Neuron (in vitro differentiated cells): ENCODE results near the gene TKT.
"Not testable (repeated sequence)": the region's sequence is repeated elsewhere in the genome, so short reads cannot be mapped to it uniquely, and the experiment has no call there.

Source experiments
- H2AFZ ChIP-seq: one replicate; pipeline ENCODE4 v1.6.1; 2013; ENCODE audit warnings: low read depth, mild to moderate bottlenecking, inconsistent platforms, low read length, moderate library complexity
- H3K27me3 ChIP-seq: one replicate; pipeline ENCODE4 v1.6.1; 2013; ENCODE audit warnings: low read length; ENCODE audit not compliant: insufficient read depth
- H3K36me3 ChIP-seq: one replicate; pipeline ENCODE4 v1.6.1; 2013; ENCODE audit warnings: low read length; ENCODE audit not compliant: insufficient read depth
- H3K4me1 ChIP-seq: one replicate; pipeline ENCODE4 v1.6.1; 2013; ENCODE audit warnings: low read length; ENCODE audit not compliant: insufficient read depth
- H3K4me3 ChIP-seq: 2 replicates; pipeline ENCODE4 v1.5.1; 2013; ENCODE audit warnings: mild to moderate bottlenecking, low read length, moderate library complexity
- H3K9me3 ChIP-seq: one replicate; pipeline ENCODE4 v1.6.1; 2013; ENCODE audit warnings: low read length

Gene TKT, protein sequence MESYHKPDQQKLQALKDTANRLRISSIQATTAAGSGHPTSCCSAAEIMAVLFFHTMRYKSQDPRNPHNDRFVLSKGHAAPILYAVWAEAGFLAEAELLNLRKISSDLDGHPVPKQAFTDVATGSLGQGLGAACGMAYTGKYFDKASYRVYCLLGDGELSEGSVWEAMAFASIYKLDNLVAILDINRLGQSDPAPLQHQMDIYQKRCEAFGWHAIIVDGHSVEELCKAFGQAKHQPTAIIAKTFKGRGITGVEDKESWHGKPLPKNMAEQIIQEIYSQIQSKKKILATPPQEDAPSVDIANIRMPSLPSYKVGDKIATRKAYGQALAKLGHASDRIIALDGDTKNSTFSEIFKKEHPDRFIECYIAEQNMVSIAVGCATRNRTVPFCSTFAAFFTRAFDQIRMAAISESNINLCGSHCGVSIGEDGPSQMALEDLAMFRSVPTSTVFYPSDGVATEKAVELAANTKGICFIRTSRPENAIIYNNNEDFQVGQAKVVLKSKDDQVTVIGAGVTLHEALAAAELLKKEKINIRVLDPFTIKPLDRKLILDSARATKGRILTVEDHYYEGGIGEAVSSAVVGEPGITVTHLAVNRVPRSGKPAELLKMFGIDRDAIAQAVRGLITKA

DNA sequence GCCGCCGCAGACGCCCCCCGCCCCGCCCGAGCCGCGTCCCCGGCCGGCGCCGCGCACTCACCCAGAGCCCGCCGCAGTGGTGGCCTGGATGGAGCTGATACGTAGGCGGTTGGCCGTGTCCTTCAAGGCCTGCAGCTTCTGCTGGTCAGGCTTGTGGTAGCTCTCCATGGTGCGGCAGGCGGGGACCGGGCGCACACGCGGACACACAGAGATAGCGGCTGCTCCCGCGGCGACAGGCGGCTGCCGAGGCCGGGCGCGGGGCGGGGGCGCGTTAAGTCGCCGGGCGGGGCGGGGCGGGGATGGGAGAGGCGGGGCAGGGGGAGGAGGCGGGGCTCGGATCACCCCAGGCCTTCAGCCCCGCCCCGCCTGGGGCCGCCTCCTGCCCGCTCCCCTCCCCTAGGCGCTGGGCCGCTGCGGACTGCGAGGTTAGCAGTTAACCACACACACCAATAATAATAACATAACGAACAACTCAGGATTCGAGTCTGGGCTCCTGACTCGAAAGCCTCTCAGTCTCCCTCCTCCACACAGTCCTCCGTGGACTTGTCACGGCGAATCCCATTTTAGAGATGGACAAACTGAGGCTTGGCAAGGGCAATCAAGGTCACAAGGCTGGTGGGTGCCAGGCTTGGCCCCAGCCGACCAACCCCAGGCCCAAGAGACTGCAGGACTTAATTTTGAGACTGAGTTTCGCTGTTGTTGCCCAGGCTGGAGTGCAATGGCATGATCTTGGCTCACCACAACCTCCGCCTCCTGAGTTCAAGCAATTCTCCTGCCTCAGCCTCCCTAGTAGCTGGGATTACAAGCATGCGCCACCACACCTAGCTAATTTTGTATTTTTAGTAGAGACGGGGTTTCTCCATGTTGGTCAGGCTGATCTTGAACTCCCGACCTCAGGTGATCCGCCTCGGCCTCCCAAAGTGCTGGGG is at the start of gene TKT:
TSS of gene TKT (minus strand) at position 248 of the 929 bp plus-strand sequence. CDS start at position 168, 80 bp downstream.
- H3K4me3 ChIP-seq: peak within 1 kb of the TSS; percentile 69
- peak within 1 kb of the TSS; percentile 76 for H2AFZ ChIP-seq
- H3K27me3 ChIP-seq: no peaks in the 10 kb centered on the region
- H3K9me3 ChIP-seq: no peaks in the 10 kb centered on the region
- peaks cover 30% of the 10 kb centered on the region for H3K4me1 ChIP-seq
- H3K36me3 ChIP-seq: no peaks in the 10 kb centered on the region

DNA sequence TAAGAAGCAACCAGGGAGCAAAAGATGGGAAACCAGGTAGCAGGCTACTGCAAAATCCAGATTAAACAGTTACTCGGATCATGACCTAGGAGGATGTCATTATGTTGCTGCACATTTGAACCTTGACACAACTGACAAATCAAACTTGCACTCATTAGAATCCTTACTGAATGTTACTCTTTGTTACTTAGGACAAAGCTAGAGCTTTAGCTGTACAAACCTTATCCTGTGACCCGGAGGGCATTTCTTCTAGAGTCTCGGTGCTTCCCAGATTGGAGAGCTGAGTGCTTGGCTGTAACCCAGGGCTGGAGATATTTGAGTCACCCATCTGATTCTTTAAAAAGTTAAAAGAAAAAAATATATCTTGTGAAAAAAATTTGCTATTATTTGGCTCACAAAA is 48.1 kb upstream of the TKT start:
- Histone ChIP-seq H3K4me3 (no peak overlapping the region), H3K36me3 (peaks cover 49% of the 10 kb centered on the region), H3K9me3 (no peaks in the 10 kb centered on the region), H2AFZ (no peak overlapping the region), H3K4me1 (no peaks in the 10 kb centered on the region), H3K27me3 (no peaks in the 10 kb centered on the region)

DNA sequence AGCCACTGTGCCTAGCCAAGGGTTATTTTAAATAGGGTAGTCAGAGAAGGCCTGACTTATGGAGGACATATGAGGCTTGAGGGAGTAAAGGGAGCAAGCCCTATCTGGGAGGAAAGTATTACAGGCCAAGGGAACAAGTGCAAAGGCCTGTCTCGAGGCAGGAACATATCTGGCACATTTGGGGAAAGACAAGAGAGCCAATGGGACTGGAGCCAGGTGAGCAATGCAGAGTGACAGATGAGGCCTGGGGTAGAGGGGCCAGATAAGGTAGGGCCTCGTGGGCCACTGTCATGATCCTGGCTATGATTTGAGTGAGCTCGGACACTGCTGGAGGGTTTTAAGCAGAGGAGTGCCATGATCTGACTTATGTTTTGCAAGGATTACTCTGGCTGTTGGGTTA is 47.7 kb upstream of the TKT start:
- Histone ChIP-seq H3K27me3 (no peaks in the 10 kb centered on the region), H3K36me3 (peaks cover 48% of the 10 kb centered on the region), H3K4me1 (no peaks in the 10 kb centered on the region), H2AFZ (no peak overlapping the region), H3K4me3 (no peak overlapping the region), H3K9me3 (no peaks in the 10 kb centered on the region)

DNA sequence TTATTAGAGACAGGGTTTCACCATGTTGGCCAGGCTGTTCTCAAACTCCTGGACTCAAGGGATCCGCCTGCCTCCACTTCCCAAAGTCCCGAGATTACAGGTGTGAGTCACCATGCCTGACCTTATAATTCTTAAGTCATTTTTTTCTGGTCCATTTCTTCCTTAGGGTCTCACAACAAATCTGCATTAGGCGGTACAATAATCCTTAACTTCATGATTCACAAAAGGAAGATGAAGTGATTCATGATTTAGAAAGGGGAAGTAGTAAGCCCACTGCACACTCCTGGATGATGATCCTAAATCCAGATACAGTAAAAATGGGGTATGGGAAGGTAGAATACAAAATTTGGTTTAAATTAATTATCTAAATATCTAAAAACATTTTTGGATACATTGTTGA is 45.0 kb upstream of the TKT start:
- no peak overlapping the region for H2AFZ ChIP-seq
- H3K4me3 ChIP-seq: no peak overlapping the region
- H3K27me3 ChIP-seq: no peaks in the 10 kb centered on the region
- H3K4me1 ChIP-seq: no peaks in the 10 kb centered on the region
- no peaks in the 10 kb centered on the region for H3K9me3 ChIP-seq
- H3K36me3 ChIP-seq: peaks cover 52% of the 10 kb centered on the region

DNA sequence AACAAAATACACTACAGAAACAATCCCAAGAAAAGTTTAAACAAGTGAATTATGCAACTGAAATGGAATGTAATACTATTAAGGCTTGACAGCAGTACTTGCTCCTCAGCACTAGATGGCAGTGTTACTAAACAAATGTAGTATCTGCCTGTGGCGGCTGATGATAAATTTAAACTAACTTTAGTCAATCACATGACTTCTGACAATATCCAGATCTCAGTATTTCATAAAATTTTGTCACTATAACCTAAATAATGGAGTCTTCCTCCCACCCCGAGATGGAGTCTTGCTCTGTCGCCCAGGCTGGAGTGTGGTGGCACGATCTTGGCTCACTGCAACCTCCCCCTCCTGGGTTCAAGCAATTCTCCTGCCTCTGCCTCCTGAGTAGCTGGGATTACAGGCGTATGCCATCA is 43.8 kb upstream of the TKT start:
- H3K36me3 ChIP-seq: peaks cover 46% of the 10 kb centered on the region
- H3K4me3 ChIP-seq, H3K4me1 ChIP-seq, H3K27me3 ChIP-seq, H3K9me3 ChIP-seq, H2AFZ ChIP-seq: not testable (repeated sequence)

DNA sequence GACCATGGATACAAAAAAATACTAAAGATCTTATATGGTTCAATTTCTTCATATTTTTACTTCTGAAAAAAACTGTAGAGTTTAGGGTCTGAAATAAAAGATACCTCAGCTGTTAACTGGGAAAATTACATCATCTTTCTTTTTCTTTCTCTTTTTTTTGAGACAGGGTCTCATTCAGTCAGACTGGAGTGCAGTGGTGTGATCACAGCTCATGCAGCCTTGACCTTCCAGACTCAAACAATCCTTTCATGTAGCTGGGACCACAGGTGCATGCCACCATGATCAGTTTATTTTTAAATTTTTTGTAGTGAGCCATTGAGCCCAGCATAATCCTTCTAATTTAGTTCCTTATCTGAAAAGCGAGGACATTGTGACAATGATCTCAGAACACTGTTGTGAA is 39.6 kb upstream of the TKT start:
- no peak overlapping the region for H2AFZ ChIP-seq
- H3K27me3 ChIP-seq: no peaks in the 10 kb centered on the region
- H3K36me3 ChIP-seq: peaks cover 42% of the 10 kb centered on the region
- H3K9me3 ChIP-seq: no peaks in the 10 kb centered on the region
- H3K4me3 ChIP-seq: no peak overlapping the region
- no peaks in the 10 kb centered on the region for H3K4me1 ChIP-seq

DNA sequence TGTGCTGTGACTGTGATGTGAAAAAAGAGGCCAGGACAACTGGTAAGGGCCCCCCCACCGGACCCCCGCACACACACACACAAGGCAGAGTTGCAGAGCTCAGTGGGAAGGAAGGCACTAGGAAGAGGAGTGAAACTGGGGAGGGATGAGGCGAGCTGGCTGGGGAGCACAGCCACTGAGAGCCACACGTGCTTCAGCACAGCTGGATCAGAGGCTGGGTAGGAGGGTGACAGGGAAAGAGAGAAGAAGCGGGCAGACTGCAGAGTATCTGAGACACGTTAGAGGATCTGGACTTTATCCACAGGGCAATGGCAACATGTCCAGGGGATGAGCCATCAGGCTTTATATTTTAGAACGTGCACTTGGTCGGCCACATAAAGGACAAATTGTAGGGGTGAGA is 38.0 kb upstream of the TKT start:
- Histone ChIP-seq H3K9me3 (no peaks in the 10 kb centered on the region), H3K4me1 (no peaks in the 10 kb centered on the region), H3K27me3 (no peaks in the 10 kb centered on the region), H2AFZ (no peak overlapping the region), H3K4me3 (no peak overlapping the region), H3K36me3 (peaks cover 40% of the 10 kb centered on the region)

DNA sequence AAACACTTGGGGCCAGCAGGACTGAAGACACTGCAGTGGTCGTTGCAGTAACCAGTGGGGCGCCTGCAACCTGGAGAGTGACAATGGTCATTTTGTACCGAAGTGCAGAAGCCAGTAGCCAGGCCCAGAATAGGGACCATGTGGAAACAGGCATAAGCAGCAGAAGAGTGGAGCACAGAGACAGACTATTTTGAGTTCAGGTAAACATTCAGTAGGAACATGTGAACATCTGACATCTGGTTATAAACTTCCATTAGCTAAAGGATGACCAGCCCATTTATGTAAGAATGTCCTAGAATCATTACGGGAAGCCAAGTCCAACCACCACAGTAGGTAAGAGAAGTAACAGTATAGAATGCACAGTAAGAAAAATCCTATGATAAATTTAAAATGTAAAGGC is 32.4 kb upstream of the TKT start:
- H3K36me3 ChIP-seq: peaks cover 56% of the 10 kb centered on the region
- no peaks in the 10 kb centered on the region for H3K9me3 ChIP-seq
- H3K4me3 ChIP-seq: no peak overlapping the region
- peaks cover 29% of the 10 kb centered on the region for H3K4me1 ChIP-seq
- no peak overlapping the region for H2AFZ ChIP-seq
- no peaks in the 10 kb centered on the region for H3K27me3 ChIP-seq

DNA sequence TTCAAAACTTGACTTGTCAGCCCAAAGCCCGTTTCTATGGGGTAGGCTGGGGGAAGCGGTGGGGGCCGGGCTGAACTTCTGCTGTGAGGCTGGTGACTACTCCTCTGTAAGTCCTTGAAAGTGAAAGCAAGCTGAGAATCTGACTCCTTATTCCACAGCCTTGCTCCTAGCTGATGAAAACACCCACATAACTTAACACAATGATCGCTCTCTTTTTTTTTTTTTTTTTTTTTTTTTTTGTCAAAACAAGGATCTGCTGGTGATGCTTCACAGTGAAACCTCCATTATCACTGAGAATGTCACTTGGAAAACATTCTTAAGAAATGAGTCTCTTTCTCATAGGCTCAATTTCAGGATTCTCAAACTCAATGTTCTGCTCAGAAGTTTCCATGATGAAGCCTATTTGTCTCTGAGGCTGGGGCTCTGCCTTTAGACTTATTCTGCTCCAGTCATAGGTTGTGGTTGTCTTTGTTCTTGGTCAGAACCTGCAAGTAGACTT is 31.4 kb upstream of the TKT start:
- H3K9me3 ChIP-seq: no peaks in the 10 kb centered on the region
- H2AFZ ChIP-seq: no peak overlapping the region
- no peak overlapping the region for H3K4me3 ChIP-seq
- no peaks in the 10 kb centered on the region for H3K27me3 ChIP-seq
- peaks cover 52% of the 10 kb centered on the region for H3K36me3 ChIP-seq
- H3K4me1 ChIP-seq: peaks cover 29% of the 10 kb centered on the region

DNA sequence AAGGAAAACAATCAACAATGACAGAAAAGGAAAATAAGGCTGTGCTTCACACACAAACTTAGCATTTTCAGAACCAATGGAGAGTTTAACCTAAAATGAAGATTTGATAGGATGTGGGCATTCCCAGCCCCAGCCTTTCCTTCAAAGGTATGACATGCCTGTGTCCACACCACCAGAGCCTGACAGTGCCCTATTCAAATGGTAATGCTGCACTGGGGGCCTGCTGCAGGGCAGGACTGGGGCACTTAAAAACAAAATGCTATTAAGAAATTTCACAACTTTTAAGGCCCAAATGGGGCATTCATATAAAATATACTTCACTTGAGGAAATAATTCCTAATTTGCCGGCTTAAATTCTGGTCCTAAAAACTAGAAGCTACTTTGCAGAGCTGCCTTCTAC is 30.9 kb upstream of the TKT start:
- Histone ChIP-seq H3K27me3 (no peaks in the 10 kb centered on the region), H2AFZ (no peak overlapping the region), H3K4me3 (no peak overlapping the region), H3K4me1 (peaks cover 29% of the 10 kb centered on the region), H3K9me3 (no peaks in the 10 kb centered on the region), H3K36me3 (peaks cover 48% of the 10 kb centered on the region)

DNA sequence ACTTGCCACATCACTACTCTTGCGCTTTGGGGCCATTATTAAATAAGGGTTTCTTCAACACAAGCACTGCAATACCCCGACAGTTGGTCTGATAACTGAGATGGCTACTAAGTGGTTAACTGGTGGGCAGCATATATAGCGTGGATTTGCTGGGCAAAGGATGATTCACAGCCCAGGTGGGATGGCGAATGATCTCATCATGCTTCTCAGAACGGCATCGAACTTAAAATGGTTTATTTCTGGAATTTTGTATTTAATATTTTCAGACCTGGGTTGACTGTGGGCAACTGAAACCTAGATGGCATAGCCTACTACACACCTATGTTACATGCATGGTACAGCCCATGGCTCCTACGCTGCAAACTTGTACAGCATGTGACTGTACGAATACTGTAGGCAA is 26.8 kb upstream of the TKT start:
- Histone ChIP-seq H2AFZ (no peak overlapping the region), H3K36me3 (peaks cover 30% of the 10 kb centered on the region), H3K4me1 (peaks cover 21% of the 10 kb centered on the region), H3K27me3 (no peaks in the 10 kb centered on the region), H3K4me3 (no peak overlapping the region), H3K9me3 (no peaks in the 10 kb centered on the region)

DNA sequence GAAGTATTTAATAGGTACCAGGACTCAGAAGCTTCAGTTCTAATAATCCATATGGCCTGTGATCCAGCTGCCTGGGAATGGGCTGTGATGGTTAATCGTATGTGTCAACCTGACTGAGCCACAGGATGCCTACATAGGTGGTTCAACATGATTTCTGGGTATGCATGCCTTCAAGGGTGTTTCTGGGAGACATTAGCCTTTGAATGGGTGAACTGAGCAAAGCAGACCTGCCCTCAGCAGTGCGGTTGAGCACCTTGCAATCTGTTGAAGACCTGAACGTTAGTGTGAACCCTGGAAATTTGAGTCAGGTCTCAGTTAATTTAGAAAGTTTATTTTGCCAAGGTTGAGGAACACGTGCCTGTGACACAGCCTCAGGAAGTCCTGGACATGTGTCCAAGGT is 22.8 kb upstream of the TKT start:
- H3K4me3 ChIP-seq: no peak overlapping the region
- no peaks in the 10 kb centered on the region for H3K4me1 ChIP-seq
- no peaks in the 10 kb centered on the region for H3K27me3 ChIP-seq
- H2AFZ ChIP-seq: no peak overlapping the region
- H3K9me3 ChIP-seq: no peaks in the 10 kb centered on the region
- peaks cover 6% of the 10 kb centered on the region for H3K36me3 ChIP-seq
